Measurements from ENCODE around the gene FLNC.

FLNC gene

DNA sequence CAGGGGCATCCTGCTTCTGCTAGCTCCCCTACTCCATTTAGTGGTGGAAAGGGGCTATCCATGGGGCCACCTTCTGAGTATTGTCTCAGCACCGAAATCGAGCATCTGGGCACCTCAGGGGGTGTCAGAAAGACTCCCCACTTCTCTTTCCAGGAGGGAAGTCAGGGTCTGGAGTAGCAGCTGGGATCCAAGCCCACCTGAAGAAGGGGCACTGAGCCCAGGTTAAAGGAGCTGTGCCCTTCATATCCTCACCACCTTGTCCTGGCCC is 2.6 kb downstream of the FLNC start:
- DNase-seq (ENCODE audit: low spot score) = no peak

DNA sequence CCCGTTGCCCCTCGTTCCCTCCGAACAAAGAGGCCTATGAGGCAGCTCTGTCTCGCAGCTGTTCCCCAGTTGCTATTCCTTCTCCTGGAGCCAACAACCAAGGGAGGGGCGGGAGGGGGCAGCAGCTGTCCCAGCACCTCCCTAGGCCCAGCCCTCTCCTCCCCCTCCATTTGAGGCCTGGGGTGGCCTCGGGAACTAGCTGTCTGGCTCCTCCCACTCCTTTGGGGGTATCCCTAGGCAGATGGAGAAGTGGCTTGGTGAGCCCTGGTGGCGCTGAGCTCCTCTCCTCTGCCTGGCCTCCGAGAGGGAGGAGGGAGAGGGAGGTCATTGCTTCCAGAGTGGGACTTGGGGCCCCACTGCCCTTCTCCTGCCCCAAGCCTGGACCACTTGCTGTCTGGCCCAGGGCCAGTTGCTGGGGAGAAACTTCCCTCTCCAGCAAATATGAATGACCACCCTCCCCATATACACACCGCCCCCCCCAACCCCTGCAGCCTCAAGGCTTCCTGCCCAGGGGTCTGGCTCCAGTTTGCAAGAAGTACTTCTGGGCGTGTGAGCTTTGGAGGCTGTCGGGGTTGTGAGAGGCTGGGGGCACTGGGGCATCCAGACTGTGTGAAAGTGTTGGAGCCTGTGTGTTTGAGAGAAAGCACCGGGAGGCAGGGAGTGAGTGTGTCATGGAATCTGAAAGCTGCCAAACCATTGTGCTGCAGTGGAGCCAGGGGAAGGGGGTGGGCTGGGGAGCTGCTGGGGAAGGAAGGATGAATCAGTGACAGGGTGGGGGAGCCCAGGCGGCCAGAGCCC is 3.1 kb downstream of the FLNC start:
- DNase-seq (ENCODE audit: low spot score) = no peak

DNA sequence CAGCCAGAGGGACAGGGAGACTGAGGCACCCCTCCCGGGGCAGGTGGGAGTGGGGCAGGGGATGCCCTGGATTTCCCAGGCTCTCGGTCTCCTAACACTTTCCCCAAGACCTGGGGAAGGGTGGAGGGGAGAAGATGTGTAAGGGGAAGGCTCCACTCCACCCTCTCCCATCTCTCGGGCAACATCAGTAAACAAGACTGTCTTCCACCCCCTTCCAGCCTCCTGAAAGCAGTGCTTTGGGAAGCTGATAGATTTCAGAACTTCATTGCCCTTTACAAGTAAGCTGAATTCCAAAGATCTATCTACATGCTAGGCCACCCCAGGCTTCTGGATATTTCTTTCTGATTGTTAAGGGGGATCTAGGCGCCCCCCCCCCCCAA is 3.7 kb downstream of the FLNC start:
- no peak for DNase-seq (ENCODE audit: low spot score)

DNA sequence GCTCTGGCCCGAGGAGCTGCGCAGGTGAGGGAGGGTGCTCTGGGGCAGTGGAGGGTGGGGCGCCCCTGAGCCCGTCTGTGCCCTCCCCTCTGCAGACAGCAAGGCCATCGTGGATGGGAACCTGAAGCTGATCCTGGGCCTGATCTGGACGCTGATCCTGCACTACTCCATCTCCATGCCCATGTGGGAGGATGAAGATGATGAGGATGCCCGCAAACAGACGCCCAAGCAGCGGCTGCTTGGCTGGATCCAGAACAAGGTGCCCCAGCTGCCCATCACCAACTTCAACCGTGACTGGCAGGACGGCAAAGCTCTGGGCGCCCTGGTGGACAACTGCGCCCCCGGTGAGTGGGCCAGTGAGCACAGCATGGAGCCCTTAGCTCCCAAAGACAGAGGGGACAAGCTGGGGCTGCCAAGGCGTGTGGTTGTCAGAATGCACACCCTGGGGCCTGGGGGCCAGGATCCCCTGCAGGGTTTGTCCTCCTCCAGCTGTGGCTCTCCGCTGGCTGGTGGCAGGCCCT is 5.1 kb downstream of the FLNC start:
- DNase-seq (ENCODE audit: low spot score) = no peak

DNA sequence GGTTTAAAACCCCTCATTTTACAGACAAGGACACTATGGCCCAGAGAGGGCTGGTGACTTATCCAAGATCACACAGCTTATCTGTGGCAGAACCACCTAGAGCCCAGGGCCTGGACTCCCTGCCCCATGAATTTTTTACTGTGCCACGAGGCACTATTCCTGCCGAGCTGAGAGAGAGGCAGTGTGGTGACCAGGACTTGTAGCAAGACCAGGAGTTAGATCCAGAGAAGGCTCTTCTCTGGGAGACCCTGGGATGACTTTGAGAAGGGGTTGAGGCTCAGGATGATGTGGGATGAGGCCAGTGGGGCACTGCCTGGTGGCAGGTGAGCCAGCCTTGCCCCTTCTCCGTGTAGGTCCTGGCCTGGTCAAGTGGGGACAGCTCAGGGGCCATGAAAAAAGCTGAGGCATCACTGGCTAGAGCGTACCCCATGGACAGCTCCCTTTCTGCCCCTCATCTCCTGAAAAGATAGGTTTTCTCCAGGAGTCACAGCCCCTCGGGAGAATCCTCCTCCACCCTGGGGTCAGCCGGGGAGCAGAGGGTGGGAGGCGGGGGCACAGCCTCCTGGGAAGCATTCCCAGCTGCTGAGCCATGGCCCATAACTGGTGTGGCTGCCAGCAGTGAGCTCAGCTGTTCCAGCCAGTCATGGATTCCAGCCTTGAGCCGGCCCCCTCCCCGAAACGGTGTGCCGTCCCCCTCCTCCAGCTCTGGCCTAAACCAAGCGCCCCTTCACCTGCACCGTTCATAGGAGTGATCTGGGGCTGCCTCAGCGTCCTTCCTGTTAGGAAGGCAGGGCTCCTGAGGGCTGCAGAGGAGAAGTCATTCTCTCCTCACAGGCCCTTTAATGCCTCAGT is 5.8 kb downstream of the FLNC start:
- DNase-seq (ENCODE audit: low spot score) = no peak

DNA sequence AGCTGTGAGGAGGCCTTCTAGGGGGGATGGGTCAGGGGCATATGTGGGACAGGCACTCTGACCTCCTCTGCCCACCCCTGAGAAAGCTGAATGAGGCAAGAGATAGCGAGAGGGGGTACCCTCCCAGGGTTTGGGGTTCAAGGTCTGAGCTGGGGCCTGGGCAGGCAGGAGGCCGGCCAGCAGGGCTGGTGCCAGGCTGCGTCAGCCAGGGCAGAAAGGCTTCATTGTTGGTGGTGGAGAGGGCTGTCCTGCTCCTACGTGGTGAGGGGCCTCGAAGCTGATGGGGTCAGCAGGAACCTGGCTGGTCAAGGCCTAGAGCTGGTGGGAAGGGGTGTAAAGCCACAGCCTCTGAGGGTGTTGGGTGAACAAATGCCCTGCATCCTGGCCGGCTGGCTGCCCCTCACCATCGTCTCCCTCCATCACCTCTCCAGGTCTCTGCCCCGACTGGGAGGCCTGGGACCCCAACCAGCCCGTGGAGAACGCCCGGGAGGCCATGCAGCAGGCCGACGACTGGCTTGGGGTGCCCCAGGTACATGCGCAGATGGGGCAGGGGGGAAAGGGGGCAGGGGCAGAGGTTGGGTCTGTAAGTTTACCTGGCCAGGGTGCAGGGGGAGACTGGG is 6.6 kb downstream of the FLNC start:
- DNase-seq (ENCODE audit: low spot score) = no peak

DNA sequence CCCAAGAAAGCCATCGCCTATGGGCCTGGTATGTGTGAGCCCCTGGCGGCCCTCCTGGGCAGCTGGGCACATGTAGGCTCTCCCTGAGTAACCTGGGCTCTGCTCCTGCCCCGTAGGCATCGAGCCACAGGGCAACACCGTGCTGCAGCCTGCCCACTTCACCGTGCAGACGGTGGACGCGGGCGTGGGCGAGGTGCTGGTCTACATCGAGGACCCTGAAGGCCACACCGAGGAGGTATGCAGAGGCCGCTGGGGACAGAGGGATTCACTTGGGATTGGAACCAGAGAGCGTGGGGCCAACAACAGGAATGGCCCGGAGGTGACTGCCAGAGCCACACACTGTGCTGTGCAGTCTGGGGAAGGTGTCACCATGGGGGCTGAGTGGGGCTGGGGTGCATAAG is 7.3 kb downstream of the FLNC start:
- DNase-seq (ENCODE audit: low spot score) = no peak

DNA sequence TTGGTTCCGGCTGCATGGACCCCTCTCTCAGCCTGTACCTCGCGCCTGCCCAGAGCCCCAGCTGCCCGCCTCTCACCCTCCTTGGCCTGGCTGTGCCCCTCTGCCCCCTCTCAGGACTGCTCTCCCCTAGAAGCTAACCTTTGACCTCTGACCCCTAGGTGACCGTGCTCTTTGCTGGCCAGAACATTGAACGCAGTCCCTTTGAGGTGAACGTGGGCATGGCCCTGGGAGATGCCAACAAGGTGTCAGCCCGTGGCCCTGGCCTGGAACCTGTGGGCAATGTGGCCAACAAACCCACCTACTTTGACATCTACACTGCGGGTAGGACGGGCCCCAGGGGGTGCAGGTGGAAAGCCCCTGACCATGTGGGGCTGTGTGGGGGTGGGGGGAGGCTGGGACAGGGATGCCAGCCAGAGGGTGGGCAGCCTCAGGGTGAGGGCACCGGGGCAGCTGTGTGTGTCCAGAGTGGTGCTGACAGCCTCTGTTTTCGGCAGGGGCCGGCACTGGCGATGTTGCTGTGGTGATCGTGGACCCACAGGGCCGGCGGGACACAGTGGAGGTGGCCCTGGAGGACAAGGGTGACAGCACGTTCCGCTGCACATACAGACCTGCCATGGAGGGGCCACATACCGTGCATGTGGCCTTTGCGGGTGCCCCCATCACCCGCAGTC is 8.0 kb downstream of the FLNC start:
- DNase-seq (ENCODE audit: low spot score) = no peak

DNA sequence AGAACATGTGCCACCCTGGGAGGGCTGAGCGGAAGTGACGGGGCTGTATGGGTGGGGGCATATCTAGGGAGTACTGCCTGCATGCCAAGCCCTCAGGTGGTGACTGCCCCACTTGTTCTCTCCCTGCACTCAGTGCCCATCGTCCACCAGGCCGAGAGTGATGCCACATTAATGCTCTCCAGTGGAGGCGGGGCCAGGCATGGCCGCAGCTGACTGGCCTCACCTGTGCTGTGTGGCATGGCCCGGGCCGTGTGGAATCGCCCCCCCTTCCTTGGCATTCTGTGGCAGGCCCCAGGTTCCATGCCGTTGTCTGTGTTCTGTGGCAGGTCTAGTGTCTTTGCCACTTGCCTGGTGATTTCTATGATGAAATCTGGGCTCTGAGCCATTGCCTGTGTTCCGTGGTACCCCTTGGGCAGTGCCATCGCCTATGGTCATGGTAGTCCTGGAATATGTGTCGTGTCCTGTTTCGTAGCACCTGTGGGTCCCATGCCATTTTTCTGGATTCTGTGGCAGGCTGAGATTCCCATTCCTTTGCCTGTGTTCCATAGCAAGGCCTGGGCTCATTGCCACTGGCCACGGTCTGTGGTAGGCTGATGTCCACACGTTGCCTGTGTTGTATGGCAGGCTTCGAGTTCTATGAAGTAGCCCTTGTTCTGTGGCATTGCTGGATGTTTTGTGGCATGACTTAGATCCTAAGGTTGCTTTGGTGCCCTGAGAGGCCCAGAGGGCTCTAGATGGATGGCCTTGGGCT is 8.9 kb downstream of the FLNC start:
- DNase-seq (ENCODE audit: low spot score) = no peak

DNA sequence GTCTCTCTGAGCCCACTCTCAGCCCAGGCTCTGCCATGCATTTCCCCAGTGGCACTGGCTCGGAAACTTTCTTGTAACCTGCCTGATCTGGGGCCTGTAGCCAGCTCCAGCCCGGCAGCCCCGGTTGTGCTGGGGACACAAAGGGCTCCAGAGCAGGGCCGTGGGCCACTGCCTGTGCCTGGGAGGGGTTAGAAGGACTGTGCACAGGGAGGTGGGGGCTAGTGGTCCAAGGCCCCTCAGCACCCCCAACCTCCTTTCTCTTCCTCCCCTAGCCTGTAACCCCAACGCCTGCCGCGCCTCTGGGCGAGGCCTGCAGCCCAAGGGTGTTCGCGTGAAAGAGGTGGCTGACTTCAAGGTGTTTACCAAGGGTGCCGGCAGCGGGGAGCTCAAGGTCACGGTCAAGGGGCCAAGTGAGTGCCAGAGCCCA is 9.6 kb downstream of the FLNC start:
- DNase-seq (ENCODE audit: low spot score) = no peak

DNA sequence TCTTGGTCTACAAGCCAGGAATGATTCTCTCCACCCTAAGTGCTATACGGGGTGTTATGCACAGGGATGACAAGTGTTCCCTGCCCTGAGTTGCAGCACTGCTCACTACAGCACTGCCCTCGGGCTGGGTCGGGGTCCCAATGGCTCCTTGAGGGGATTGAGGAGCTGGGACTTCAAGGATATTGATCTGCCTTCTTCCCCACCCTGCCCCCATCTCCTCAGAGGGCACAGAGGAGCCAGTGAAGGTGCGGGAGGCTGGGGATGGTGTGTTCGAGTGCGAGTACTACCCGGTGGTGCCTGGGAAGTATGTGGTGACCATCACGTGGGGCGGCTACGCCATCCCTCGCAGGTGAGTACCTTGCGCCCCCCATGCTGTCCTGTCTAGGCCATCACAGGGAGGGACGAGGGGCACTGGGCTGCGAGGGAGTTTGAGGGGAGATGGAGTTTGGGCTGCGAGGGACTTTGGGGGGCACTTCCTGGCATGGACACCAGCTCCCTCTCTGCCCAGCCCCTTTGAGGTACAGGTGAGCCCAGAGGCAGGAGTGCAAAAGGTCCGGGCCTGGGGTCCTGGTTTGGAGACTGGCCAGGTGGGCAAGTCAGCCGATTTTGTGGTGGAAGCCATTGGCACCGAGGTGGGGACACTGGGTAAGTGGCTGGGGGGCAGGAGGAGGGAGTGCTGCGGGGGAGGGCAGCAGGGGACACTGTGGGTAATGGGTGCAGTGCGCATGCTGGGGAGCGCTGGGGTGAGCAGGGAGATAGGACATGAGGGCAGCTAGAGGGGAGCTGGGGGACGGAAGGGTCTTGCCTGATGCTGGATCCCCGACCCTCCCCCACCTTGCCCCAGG is 10.3 kb downstream of the FLNC start:
- DNase-seq (ENCODE audit: low spot score) = no peak

DNA sequence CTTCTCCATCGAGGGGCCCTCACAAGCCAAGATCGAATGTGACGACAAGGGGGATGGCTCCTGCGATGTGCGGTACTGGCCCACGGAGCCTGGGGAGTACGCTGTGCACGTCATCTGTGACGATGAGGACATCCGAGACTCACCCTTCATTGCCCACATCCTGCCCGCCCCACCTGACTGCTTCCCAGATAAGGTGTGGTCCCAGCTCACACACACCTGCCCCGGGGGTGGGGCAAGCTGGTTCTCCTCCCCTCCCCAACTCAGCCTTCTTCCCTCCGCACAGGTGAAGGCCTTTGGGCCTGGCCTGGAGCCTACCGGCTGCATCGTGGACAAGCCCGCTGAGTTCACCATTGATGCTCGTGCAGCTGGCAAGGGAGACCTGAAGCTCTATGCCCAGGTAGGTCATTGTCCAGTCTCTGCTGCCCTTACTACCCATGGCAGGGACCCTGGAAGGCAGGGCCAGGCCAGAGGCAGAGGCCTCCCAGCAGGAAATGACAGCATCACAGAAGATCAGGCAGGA is 11.0 kb downstream of the FLNC start:
- peak; percentile 79 for DNase-seq (ENCODE audit: low spot score)

DNA sequence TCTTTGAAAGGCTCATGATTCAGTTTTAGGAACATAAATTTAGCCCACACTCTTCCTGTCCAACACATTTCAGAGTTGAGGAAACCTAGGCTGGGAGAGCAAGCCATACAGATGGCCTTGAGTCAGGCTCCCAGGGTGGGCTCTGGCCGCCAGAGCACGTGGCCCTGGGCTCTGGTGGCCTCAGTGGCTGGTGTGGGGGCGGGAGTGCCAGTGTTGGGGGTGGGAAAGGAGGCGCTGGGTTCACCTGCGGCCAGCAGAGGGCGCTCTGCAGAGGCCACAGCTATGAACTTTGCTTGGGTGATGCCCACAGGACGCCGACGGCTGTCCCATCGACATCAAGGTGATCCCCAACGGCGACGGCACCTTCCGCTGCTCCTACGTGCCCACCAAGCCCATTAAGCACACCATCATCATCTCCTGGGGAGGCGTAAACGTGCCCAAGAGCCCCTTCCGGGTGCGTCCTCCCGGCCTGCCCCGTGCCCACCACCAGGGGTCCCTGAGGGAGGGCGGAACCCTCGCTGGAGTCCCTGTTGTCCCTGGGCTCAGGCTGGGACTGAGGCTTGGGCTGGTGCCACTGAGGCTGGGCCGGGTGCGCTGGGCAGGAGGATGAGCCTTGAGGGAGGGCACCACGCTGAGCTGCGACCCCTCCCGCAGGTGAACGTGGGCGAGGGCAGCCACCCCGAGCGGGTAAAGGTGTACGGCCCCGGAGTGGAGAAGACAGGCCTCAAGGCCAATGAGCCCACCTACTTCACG is 11.9 kb downstream of the FLNC start:
- no peak for DNase-seq (ENCODE audit: low spot score)

DNA sequence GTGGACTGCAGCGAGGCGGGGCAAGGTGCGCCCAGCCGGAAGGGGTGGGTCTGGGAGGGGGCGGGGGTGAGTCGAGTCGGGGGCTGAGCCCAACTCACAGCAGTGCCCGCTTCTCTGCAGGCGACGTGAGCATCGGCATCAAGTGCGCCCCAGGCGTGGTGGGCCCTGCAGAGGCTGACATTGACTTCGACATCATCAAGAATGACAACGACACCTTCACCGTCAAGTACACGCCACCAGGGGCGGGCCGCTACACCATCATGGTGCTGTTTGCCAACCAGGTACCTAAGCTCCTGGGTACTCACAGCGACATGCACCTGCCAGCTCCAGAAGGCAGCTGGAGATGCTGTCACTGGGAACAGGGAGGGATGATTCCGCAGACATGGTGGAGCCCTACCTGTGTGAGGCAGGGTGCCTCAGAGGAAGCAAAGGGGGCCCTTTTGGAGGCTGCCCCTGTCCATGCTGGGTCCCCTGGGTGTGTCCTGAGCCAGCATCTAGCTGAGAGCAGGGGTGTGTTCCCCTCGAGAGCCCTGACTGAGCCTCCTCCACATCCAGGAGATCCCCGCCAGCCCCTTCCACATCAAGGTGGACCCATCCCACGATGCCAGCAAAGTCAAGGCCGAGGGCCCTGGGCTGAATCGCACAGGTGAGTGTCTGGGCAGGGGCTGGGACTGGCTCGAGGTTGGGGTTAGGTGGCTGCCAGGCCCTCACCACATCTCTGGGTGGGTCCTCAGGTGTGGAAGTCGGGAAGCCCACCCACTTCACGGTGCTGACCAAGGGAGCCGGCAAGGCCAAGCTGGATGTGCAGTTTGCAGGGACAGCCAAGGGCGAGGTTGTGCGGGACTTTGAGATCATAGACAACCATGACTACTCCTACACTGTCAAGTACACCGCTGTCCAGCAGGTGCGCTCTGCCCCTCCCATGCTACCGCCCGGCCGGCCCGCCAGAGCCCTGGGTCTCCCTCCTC is 12.8 kb downstream of the FLNC start:
- DNase-seq (ENCODE audit: low spot score) = no peak

DNA sequence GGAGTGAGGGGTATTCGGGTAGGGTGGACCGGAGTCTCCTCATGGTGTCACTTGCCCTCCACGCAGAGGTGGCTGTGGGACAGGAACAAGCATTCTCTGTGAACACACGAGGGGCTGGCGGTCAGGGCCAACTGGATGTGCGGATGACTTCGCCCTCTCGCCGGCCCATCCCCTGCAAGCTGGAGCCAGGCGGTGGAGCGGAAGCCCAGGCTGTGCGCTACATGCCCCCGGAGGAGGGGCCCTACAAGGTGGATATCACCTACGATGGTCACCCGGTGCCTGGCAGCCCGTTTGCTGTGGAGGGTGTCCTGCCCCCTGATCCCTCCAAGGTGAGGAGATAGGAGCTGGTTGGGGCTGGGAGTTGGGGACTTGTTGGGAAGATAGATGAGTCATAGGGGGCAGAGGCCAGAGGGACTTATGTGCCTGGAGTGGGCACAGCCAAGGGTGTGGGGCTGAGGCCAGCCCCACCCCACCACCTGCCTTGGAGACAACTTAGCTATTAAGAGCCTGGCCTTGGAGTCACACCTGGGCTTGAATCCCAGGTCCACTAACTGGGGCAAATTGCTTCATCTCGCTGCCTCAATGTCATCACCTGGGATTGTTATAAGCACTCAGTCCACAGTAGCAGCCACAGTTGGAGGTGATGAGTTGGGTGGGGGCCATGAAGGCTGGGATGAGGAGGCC is 13.9 kb downstream of the FLNC start:
- DNase-seq (ENCODE audit: low spot score) = no peak

DNA sequence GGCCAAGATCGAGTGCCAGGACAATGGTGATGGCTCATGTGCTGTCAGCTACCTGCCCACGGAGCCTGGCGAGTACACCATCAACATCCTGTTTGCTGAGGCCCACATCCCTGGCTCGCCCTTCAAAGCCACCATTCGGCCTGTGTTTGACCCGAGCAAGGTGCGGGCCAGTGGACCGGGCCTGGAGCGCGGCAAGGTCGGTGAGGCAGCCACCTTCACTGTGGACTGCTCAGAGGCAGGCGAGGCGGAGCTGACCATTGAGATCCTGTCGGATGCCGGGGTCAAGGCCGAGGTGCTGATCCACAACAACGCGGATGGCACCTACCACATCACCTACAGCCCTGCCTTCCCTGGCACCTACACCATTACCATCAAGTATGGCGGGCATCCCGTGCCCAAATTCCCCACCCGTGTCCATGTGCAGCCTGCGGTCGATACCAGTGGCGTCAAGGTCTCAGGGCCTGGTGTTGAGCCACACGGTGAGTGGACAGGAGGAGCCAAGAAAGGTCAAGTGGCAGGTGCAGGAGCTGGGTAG is 14.6 kb downstream of the FLNC start:
- DNase-seq (ENCODE audit: low spot score) = no peak

DNA sequence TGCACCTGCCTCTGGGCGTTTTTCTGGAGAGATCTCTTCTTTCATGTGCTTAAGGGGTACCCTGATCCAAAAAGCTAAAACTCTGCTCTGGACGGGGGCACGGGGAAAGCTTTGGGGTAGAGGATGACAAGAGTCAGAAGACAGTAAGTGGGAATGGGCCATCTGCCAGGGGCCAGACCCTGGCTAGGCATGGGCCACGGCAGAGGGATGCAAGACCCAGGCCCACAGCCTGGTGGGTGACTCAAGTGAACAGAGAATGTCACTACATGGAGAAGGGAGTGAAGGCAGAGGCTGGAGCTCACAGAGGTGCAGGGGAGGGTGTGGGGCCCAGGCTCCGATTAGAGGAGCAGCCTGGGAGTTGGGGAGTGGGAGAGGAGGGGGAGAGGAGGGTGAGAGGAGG is 15.3 kb downstream of the FLNC start:
- no peak for DNase-seq (ENCODE audit: low spot score)

DNA sequence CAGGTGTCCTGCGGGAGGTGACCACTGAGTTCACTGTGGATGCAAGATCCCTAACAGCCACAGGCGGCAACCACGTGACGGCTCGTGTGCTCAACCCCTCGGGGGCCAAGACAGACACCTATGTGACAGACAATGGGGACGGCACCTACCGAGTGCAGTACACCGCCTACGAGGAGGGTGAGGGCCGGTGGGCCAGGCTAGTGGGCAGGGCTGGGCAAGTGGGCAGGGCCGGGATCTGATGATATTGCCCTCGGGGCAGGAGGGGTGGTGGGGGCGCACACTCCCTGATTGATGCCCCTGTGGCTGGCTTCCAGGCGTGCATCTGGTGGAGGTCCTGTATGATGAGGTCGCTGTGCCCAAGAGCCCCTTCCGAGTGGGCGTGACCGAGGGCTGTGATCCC is 15.8 kb downstream of the FLNC start:
- DNase-seq (ENCODE audit: low spot score) = no peak

Measured in SW480 (cell line).